ENCODE results near the gene SLC9A3. TPM values are rescaled to one million over a fixed set of nuclear protein-coding genes. Genes with fewer than 3 reads are reported as not detected.
A peak's percentile ranks its signal among the peaks of the same experiment; 100 is the strongest.

The SLC9A3 gene
- total and polyA plus RNA-seq, 8 donors, result 0.60 to 1.9 (median 0.95) TPM

DNA sequence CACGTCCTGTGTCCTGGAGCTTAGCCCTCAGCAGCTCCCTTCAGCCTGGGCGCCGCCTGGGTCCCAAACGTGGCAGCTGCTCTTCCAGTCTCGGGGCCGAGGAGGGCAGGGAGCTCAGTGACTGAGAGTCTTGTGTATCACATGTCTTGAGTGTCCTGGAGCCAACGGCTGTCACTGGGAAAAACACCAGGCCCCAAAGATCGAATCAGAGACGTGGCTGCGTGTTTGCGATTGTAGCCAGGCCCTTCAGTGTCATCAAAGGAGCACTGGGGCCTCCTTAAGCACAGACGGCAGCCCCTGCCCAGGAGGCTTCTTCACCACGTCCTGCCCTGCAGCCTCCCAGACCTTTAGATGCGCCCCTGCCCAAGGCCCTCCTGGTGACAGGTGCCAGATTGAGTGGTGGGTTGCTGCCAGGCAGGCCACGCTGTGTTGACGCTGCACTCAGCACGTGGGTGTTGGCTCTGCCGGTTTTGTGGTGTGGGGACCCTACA, 86.9 kb downstream of the SLC9A3 start:
- Histone ChIP-seq H3K9me3 (no peaks in the 10 kb centered on the region), H3K4me1 (peaks cover 0 to 7% (median 4%) of the 10 kb centered on the region in 3 donors), H3K27ac (no peak overlapping the region), H3K27me3 (no peaks in the 10 kb centered on the region), H3K36me3 (no peaks in the 10 kb centered on the region), H3K4me3 (no peak overlapping the region)
- TF ChIP-seq, protein P1, sequence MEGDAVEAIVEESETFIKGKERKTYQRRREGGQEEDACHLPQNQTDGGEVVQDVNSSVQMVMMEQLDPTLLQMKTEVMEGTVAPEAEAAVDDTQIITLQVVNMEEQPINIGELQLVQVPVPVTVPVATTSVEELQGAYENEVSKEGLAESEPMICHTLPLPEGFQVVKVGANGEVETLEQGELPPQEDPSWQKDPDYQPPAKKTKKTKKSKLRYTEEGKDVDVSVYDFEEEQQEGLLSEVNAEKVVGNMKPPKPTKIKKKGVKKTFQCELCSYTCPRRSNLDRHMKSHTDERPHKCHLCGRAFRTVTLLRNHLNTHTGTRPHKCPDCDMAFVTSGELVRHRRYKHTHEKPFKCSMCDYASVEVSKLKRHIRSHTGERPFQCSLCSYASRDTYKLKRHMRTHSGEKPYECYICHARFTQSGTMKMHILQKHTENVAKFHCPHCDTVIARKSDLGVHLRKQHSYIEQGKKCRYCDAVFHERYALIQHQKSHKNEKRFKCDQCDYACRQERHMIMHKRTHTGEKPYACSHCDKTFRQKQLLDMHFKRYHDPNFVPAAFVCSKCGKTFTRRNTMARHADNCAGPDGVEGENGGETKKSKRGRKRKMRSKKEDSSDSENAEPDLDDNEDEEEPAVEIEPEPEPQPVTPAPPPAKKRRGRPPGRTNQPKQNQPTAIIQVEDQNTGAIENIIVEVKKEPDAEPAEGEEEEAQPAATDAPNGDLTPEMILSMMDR (IDR thresholded peaks at IDR 0.05), result no peak
- FAIRE-seq (no peak), DNase-seq (no peak), ATAC-seq (no peak)
- intact Hi-C loops (cut with DNase I), result no loop called here
- 56 to 63% methylated on average over 18 of the region's 18 CpGs for WGBS, 2 donors

DNA sequence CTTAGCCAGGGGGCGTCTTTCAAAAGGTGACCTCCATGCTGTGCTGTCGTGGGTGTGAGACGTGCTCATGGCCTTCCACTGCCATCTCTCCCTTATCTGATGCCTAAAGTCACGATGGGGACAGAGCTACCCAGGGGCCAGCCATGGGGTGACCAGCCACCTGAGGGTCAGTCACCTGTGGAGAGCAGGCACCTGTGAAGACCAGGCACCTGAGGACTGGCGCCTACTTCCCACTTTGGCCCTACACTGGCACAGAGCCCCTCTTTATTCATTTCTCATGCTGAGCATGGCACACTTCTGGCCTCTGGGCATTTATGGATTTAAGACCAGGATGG, 87.6 kb downstream of the SLC9A3 start:
- H3K36me3 ChIP-seq, result no peaks in the 10 kb centered on the region
- TF ChIP-seq, protein P1 (IDR thresholded peaks at IDR 0.05), result no peak
- intact Hi-C loops (cut with DNase I), result no loop called here
- no peaks in the 10 kb centered on the region for H3K9me3 ChIP-seq
- no peaks in the 10 kb centered on the region for H3K4me1 ChIP-seq
- FAIRE-seq (no peak), ATAC-seq (no peak), DNase-seq (no peak)
- no peak overlapping the region for H3K27ac ChIP-seq
- no peak overlapping the region for H3K4me3 ChIP-seq
- 32 to 42% methylated on average over 5 of the region's 5 CpGs for WGBS, 2 donors
- no peaks in the 10 kb centered on the region for H3K27me3 ChIP-seq

DNA sequence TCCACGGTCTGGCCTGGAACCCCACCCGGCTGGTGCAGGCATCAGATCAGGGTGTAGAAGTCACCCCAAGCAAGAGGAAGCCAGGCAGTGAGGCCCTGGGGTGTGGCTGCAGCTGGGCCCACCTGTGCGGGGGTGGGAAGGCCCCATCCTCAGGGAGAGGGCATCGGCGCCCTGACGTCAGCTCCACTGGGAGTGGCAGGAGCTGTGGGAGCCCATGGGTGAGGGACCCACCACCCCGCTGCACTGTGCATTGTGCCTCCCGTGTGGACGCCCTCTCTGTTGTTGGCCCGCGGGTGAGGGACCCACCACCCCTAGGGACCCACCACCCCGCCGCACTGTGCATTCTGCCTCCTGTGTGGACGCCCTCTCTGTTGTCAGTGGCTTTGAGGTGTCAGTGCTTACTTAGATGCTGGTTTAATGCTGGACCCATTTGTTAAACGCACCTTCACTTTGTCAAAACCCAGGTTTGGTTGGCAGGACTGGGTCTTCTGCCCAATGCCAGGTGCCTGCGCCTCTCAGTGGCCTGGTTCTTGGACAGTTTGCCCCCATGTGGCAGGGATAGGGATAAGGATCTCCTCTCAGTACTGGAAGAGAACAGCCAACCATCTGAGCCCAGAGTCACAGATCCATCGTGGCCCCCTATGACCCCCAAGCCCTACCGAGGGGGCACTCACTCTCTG, 88.1 kb downstream of the SLC9A3 start:
- no peaks in the 10 kb centered on the region for H3K27me3 ChIP-seq
- H3K27ac ChIP-seq, result no peak overlapping the region
- 52 to 67% methylated on average over 18 of the region's 18 CpGs for WGBS, 2 donors
- FAIRE-seq, result no peak
- no peaks in the 10 kb centered on the region for H3K9me3 ChIP-seq
- no peaks in the 10 kb centered on the region for H3K36me3 ChIP-seq
- no peak overlapping the region for H3K4me3 ChIP-seq
- intact Hi-C loops (cut with DNase I), result no loop called here
- H3K4me1 ChIP-seq, result no peaks in the 10 kb centered on the region
- ATAC-seq, result peak in 3 of 4 donors; percentile 46 to 61 (median 54)
- TF ChIP-seq, protein P1 (IDR thresholded peaks at IDR 0.05), result no peak
- DNase-seq, result peak in 1 of 6 donors; percentile 58

DNA sequence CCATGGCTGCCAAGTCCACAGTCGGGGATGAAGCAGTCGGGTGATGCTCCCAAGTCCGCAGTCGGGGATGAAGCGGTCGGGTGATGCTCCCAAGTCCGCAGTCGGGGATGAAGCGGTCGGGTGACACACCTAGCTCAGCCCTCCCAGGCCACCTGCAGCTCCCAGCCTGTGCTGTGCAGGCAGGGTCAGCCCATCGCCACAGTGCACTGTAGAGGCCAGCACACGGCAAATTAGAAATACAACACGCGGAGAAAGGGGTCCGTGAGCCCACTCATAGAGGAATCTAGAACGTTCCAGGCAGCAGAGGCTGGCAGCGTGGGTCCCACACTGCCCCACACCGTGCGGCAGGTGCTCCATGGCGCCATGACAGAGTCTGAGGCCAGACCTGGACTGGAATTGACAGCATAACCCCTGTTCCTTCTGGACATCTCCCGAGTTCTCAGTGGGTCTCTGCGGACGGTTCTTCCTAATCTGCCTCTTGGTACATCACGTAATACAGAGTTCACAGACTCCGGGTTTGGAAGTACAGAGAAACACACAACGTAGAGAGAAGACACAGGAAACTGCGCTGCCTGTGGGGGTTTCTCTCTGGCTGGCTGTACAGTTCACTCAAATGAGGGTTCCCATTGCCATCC, 89.0 kb downstream of the SLC9A3 start:
- no peak overlapping the region for H3K4me3 ChIP-seq
- no peak for FAIRE-seq
- TF ChIP-seq, protein P1 (IDR thresholded peaks at IDR 0.05), result no peak
- no peak overlapping the region for H3K27ac ChIP-seq
- H3K9me3 ChIP-seq, result no peaks in the 10 kb centered on the region
- no peak for ATAC-seq
- no peaks in the 10 kb centered on the region for H3K36me3 ChIP-seq
- no peaks in the 10 kb centered on the region for H3K27me3 ChIP-seq
- WGBS, 2 donors, result 61 to 71% methylated on average over 27 of the region's 27 CpGs
- no peaks in the 10 kb centered on the region for H3K4me1 ChIP-seq
- DNase-seq, result no peak
- intact Hi-C loops (cut with DNase I), result no loop called here

All from pancreas (tissue), 10 donors.